SU-DHL-6 (cell line): ENCODE results near the gene KCNJ16.
"Not testable (repeated sequence)": the region's sequence is repeated elsewhere in the genome, so short reads cannot be mapped to it uniquely, and the experiment has no call there.

Source experiments
- H2AFZ ChIP-seq: fragments of 200-600 bp; sonication (generic); 2 replicates; pipeline ENCODE4 v1.6.1; 2014; ENCODE audit warnings: low read depth, mild to moderate bottlenecking, moderate library complexity, mixed read lengths, antibody characterized with exemption, low read length; ENCODE audit not compliant: severe bottlenecking
- H3F3A ChIP-seq: fragments of 200-600 bp; shearing (Covaris generic); 2 replicates; pipeline ENCODE4 v1.6.0; 2016; ENCODE audit warnings: antibody characterized with exemption, mild to moderate bottlenecking; ENCODE audit not compliant: insufficient read depth
- H3K27ac ChIP-seq: fragments of 200-600 bp; sonication (generic); 2 replicates; pipeline ENCODE4 v1.5.1; 2016; ENCODE audit warnings: low read depth, mild to moderate bottlenecking, low read length, moderate library complexity, mixed read lengths
- H3K27me3 ChIP-seq: fragments of 200-600 bp; sonication (generic), shearing (Covaris generic); 2 replicates; pipeline ENCODE4 v1.6.0; 2014; ENCODE audit warnings: mild to moderate bottlenecking, low read length
- H3K36me3 ChIP-seq: fragments of 200-600 bp; sonication (generic); 2 replicates; pipeline ENCODE4 v1.6.1; 2014; ENCODE audit warnings: mild to moderate bottlenecking, low read length, mixed read lengths
- H3K4me2 ChIP-seq: fragments of 300-600, 200-600 bp; shearing (Covaris generic), sonication (generic); 2 replicates; pipeline ENCODE4 v1.6.0; 2014; ENCODE audit warnings: low read length, low read depth, mild to moderate bottlenecking; ENCODE audit not compliant: poor library complexity, severe bottlenecking
- H3K4me3 ChIP-seq: fragments of 200-600 bp; sonication (generic); 2 replicates; pipeline ENCODE4 v1.5.1; 2014; ENCODE audit warnings: antibody characterized with exemption, low read length, mild to moderate bottlenecking, mixed read lengths; ENCODE audit not compliant: insufficient read depth, poor library complexity, severe bottlenecking
- H3K79me2 ChIP-seq: fragments of 200-600 bp; sonication (generic); 2 replicates; pipeline ENCODE4 v1.6.1; 2014; ENCODE audit warnings: mild to moderate bottlenecking, low read length, moderate library complexity; ENCODE audit not compliant: insufficient read depth
- H3K9ac ChIP-seq: fragments of 200-600 bp; sonication (generic); 2 replicates; pipeline ENCODE4 v1.7.0; 2014; ENCODE audit warnings: mild to moderate bottlenecking, low read length
- H3K9me2 ChIP-seq: fragments of 200-600 bp; sonication (generic); replicated peaks from 2 replicates; pipeline ENCODE4 v1.6.1; 2014; ENCODE audit warnings: low read length; ENCODE audit not compliant: insufficient read depth
- H3K9me3 ChIP-seq: fragments of 200-600 bp; sonication (generic); 2 replicates; pipeline ENCODE4 v1.6.1; 2014; ENCODE audit warnings: low read length, mixed read lengths; ENCODE audit not compliant: insufficient read depth
- H4K20me1 ChIP-seq: fragments of 200-600 bp; sonication (generic); 2 replicates; pipeline ENCODE4 v1.6.1; 2014; ENCODE audit warnings: low read depth, mild to moderate bottlenecking, antibody characterized with exemption, low read length, moderate library complexity, mixed read lengths
- EZH2phosphoT487 ChIP-seq: fragments of 200-600 bp; sonication (generic), shearing (Covaris generic); conservative IDR thresholded peaks from 2 replicates; pipeline ENCODE4 v1.6.1; 2018; ENCODE audit warnings: mild to moderate bottlenecking, antibody characterized with exemption, low read length, moderate library complexity, mixed read lengths
- TF ChIP-seq, protein P1 (sequence below): fragments of 200-600 bp; sonication (generic); IDR thresholded peaks from one replicate; pipeline ENCODE4 v1.5.1; 2017; ENCODE audit warnings: antibody characterized with exemption, mild to moderate bottlenecking, low read length, moderate library complexity; ENCODE audit not compliant: insufficient read depth, poor library complexity, severe bottlenecking

KCNJ16 gene

DNA sequence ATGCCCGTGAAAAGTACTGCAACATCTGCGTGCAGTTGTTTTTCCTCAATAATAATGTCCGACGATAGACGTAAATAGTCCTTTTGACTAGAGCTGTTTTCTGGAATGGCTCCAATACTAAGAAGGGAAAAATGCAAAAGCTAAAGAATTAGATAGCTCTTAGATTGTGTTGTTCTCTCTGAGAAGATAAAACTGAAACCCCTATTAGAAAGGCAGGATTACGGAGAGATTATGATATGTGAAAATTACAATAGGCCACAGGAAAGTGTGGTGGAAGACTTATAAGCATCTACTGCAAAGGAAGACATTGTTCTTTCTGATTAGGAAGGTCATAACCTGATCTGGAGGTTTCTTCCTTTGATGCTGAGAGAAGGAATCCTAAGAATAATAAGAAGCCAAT is 33.5 kb upstream of the KCNJ16 start:
- Histone ChIP-seq H3K4me2 (no peak overlapping the region), H3K4me3 (no peak overlapping the region), H3K27ac (no peak overlapping the region), H3K9me3 (no peaks in the 10 kb centered on the region), H2AFZ (no peak overlapping the region), H3K36me3 (no peaks in the 10 kb centered on the region), H4K20me1 (no peaks in the 10 kb centered on the region), H3F3A (no peaks in the 10 kb centered on the region), H3K9me2 (no peaks in the 10 kb centered on the region), H3K9ac (no peak overlapping the region), H3K27me3 (no peaks in the 10 kb centered on the region), H3K79me2 (no peaks in the 10 kb centered on the region)
- no peak for TF ChIP-seq EZH2phosphoT487
- TF ChIP-seq, protein P1, sequence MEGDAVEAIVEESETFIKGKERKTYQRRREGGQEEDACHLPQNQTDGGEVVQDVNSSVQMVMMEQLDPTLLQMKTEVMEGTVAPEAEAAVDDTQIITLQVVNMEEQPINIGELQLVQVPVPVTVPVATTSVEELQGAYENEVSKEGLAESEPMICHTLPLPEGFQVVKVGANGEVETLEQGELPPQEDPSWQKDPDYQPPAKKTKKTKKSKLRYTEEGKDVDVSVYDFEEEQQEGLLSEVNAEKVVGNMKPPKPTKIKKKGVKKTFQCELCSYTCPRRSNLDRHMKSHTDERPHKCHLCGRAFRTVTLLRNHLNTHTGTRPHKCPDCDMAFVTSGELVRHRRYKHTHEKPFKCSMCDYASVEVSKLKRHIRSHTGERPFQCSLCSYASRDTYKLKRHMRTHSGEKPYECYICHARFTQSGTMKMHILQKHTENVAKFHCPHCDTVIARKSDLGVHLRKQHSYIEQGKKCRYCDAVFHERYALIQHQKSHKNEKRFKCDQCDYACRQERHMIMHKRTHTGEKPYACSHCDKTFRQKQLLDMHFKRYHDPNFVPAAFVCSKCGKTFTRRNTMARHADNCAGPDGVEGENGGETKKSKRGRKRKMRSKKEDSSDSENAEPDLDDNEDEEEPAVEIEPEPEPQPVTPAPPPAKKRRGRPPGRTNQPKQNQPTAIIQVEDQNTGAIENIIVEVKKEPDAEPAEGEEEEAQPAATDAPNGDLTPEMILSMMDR, result no peak

DNA sequence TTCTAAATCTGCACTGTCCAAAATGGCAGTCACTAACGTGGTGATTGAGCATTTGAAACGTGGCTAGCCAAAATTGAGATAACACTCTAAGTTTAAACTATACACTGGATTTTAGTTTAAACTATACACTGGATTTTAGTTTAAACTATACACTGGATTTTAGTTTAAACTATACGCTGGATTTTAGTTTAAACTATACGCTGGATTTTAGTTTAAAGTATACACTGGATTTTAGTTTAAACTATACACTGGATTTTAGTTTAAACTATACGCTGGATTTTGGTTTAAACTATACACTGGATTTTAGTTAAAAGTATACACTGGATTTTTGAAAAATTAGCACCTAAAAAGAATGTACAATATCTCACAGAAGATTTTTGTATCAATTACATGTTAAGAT is 29.2 kb upstream of the KCNJ16 start:
- H4K20me1 ChIP-seq, H3K36me3 ChIP-seq: not testable (repeated sequence)

DNA sequence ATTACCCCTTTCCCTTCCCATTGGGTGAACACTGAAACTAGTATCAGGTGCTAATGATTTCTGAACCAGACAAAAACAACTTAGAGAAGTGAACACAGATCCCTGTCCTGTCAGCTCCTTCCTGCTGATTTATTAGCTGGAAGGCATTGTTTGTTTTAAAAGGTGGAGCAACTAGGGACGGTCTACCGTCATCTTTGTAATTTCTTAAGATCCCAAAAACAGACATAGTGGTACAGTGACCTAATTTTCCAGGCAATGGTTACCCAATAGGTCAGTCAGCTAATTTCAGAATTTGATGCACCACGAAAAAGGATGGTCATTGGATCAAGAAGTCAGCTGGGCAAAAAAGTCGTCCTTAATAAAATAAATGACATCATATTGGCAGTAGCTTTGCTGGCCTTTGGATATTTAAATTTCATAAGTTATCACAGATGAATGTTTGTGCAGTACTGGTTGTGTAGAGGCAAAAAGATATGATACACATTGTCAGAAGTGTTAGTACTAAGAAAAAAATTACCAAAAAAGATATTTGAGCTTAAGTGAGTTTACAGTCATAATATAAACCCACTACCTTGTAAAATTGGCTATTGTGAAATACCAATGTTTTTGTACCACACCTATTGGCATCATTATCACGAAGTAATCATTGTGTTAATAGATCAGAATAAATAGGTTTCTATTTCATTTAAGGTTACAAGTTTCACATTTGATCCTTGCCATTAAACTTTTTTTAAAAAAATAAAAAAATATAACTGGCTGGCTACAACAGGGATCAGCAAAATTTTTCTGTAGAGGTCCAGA is 27.2 kb upstream of the KCNJ16 start:
- TF ChIP-seq, protein P1, result no peak
- TF ChIP-seq EZH2phosphoT487, result no peak
- no peaks in the 10 kb centered on the region for H3F3A ChIP-seq
- H3K36me3 ChIP-seq, result no peaks in the 10 kb centered on the region
- no peaks in the 10 kb centered on the region for H3K27me3 ChIP-seq
- H2AFZ ChIP-seq, result no peak overlapping the region
- H3K4me3 ChIP-seq, result no peak overlapping the region
- no peak overlapping the region for H3K4me2 ChIP-seq
- no peak overlapping the region for H3K9ac ChIP-seq
- no peaks in the 10 kb centered on the region for H3K79me2 ChIP-seq
- no peaks in the 10 kb centered on the region for H4K20me1 ChIP-seq
- no peaks in the 10 kb centered on the region for H3K9me3 ChIP-seq
- no peaks in the 10 kb centered on the region for H3K9me2 ChIP-seq
- H3K27ac ChIP-seq, result no peak overlapping the region

More for the DNA sequence above, 29.2 kb upstream of the KCNJ16 start:
- not testable (repeated sequence) for H3K9me2 ChIP-seq, H3K27me3 ChIP-seq, H3K4me2 ChIP-seq, H3K9ac ChIP-seq, H3K27ac ChIP-seq, H3K4me3 ChIP-seq, H2AFZ ChIP-seq, H3F3A ChIP-seq, H3K9me3 ChIP-seq, H3K79me2 ChIP-seq

DNA sequence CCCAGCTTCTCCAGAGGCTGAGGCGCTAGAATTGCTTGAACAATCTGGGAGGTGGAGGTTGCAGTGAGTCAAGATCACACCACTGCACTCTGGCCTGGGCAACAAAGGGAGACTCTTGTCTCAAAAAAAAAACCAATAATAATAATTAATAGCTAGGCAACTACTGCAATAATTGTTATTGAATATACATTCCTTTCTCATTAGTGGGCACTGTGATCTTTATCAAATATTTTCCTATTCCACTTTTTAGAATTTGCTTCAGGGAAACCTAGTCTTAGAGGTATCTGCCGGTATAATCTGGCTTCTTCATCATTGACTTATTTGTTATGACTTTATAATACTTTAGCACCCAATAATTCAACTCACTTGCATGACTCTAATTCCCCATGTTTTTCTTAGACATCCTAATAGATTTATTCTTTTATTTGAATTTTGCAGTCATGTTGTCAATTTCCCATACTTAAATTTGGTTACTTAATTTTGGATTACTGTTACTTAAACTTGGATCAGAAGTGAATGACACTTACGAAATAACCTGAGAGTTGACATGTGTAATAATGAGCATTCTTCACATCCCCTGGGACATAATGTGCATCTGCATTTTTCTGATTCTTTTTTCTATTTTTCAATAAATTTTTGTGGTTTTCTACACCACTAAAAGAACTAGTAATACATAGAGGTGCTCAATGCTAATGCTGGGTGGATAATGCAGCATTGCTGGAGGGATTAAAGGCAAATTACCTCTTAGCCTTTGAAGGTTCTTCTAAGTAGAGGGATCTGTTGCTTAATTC is 25.0 kb upstream of the KCNJ16 start:
- Histone ChIP-seq H3K9ac (no peak overlapping the region), H4K20me1 (no peaks in the 10 kb centered on the region), H3K4me2 (no peak overlapping the region), H3F3A (no peaks in the 10 kb centered on the region), H3K27ac (no peak overlapping the region), H3K79me2 (no peaks in the 10 kb centered on the region), H3K4me3 (no peak overlapping the region), H3K36me3 (no peaks in the 10 kb centered on the region), H3K9me3 (no peaks in the 10 kb centered on the region), H3K9me2 (no peaks in the 10 kb centered on the region), H2AFZ (no peak overlapping the region), H3K27me3 (no peaks in the 10 kb centered on the region)
- TF ChIP-seq, protein P1, result no peak
- TF ChIP-seq EZH2phosphoT487, result no peak
